GM12878 (cell line): Measurements from ENCODE around the gene HASPIN. TPM values are rescaled to one million over a fixed set of nuclear protein-coding genes. Genes with fewer than 3 reads are reported as not detected.

Experiments
- ATAC-seq: fragments of 200-7000 bp; cut with Tn5 transposase; 3 replicates; pipeline ENCODE4 v1.9.1; 2020; ENCODE audit warnings: mild to moderate bottlenecking, moderate library complexity
- BruUV-seq: library from RNA; stranded (reverse); fragments of 400-500 nt; replicated peaks from 2 replicates; lab custom pipeline; 2021; lab: Mats Ljungman, UMichigan
- CTCF ChIA-PET: fragments of 300-600 bp; sonication (Branson Sonifier 250); formaldehyde crosslinking; extraction: SDS; loops from one replicate; lab custom pipeline; 2021; ENCODE audit warnings: inconsistent platforms; lab: Yijun Ruan, JAX
- POLR2A ChIA-PET: fragments of 350-600 bp; formaldehyde crosslinking; extraction: SDS; loops from one replicate; lab custom pipeline; 2021; ENCODE audit warnings: inconsistent platforms; lab: Charles Lee
- RAD21 ChIA-PET: fragments of 300-600 bp; sonication (Branson Sonifier 250); formaldehyde crosslinking; loops from one replicate; lab custom pipeline; 2023; ENCODE audit warnings: antibody characterized with exemption; ENCODE audit not compliant: unreplicated experiment; lab: Charles Lee
- SMC1A ChIA-PET: fragments of 300-600 bp; sonication (Branson Sonifier 250); formaldehyde crosslinking; loops from one replicate; lab custom pipeline; 2023; ENCODE audit not compliant: unreplicated experiment, uncharacterized antibody; lab: Charles Lee
- DNase-seq: peaks from one replicate; pipeline ENCODE4 v3.0.0-alpha.2; 2011; ENCODE audit warnings: low read depth, low spot score
- FAIRE-seq: peaks from 3 replicates; lab custom pipeline; 2011; peaks lifted over from hg19 to GRCh38; lab: Jason Lieb, UNC
- H2AFZ ChIP-seq: 2 replicates; pipeline ENCODE4 v1.6.0; 2011; ENCODE audit warnings: low read depth, low read length, control low read depth; ENCODE audit not compliant: control insufficient read depth
- H3K27ac ChIP-seq: 2 replicates; pipeline ENCODE4 v1.5.1; 2011; ENCODE audit warnings: control low read depth; ENCODE audit not compliant: control insufficient read depth, insufficient read depth
- H3K27me3 ChIP-seq, 2 experiments: replicated peaks in 1 of 2; 2 replicates each; pipeline versions ENCODE4 v1.6.0 to v1.6.1; 2011; ENCODE audit warnings: low read length in 1 of 2; ENCODE audit not compliant: control insufficient read depth in 2 of 2, insufficient read depth in 2 of 2
- H3K36me3 ChIP-seq, 2 experiments: 2 replicates each; pipeline ENCODE4 v1.5.1; 2011; ENCODE audit warnings: low read length in 1 of 2; ENCODE audit not compliant: control insufficient read depth in 2 of 2, insufficient read depth in 2 of 2
- H3K4me1 ChIP-seq: 2 replicates; pipeline ENCODE4 v1.6.1; 2011; ENCODE audit warnings: mild to moderate bottlenecking, low read length, moderate library complexity, mixed read lengths; ENCODE audit not compliant: control insufficient read depth, insufficient read depth
- H3K4me2 ChIP-seq: 2 replicates; pipeline ENCODE4 v1.6.0; 2011; ENCODE audit warnings: control low read depth; ENCODE audit not compliant: control insufficient read depth, insufficient read depth
- H3K4me3 ChIP-seq: fragments of 200-600 bp; sonication (generic); 2 replicates; pipeline ENCODE4 v1.5.1; 2016
- H3K79me2 ChIP-seq: 2 replicates; pipeline ENCODE4 v1.6.0; 2011; ENCODE audit warnings: low read length; ENCODE audit not compliant: control insufficient read depth, insufficient read depth
- H3K9ac ChIP-seq: 2 replicates; pipeline ENCODE4 v1.8.0; 2011; ENCODE audit warnings: low read length, control low read depth, mixed read lengths; ENCODE audit not compliant: control insufficient read depth, insufficient read depth
- H3K9me3 ChIP-seq: replicated peaks from 3 replicates; pipeline ENCODE4 v1.5.1; 2011; ENCODE audit warnings: mild to moderate bottlenecking, low read length; ENCODE audit not compliant: control insufficient read depth, insufficient read depth
- H4K20me1 ChIP-seq: 2 replicates; pipeline ENCODE4 v1.6.0; 2011; ENCODE audit not compliant: control insufficient read depth, insufficient read depth
- ATF7 ChIP-seq: fragments of 450-650 bp; IDR thresholded peaks from 2 replicates; pipeline ENCODE4 v1.6.1; 2016; ENCODE audit warnings: low read depth, mild to moderate bottlenecking
- BCL11A ChIP-seq: IDR thresholded peaks from 2 replicates; pipeline ENCODE4 v1.6.1; 2011; ENCODE audit warnings: low read depth, low read length
- BMI1 ChIP-seq: fragments of 450-650 bp; IDR thresholded peaks from 2 replicates; pipeline ENCODE4 v1.6.1; 2016; ENCODE audit warnings: mild to moderate bottlenecking, moderate library complexity, borderline replicate concordance
- E2F4 ChIP-seq: IDR thresholded peaks from 2 replicates; pipeline ENCODE4 v1.6.1; 2012; ENCODE audit warnings: low read depth, low read length, improper control_type of control experiment
- E2F8 ChIP-seq: fragments of 450-650 bp; IDR thresholded peaks from 2 replicates; pipeline ENCODE4 v1.6.1; 2018; ENCODE audit warnings: mild to moderate bottlenecking, low read depth, moderate library complexity; ENCODE audit not compliant: partially characterized antibody
- E4F1 ChIP-seq: fragments of 450-650 bp; IDR thresholded peaks from 2 replicates; pipeline ENCODE4 v1.6.1; 2018; ENCODE audit warnings: borderline replicate concordance, mild to moderate bottlenecking; ENCODE audit not compliant: partially characterized antibody
- EP300 ChIP-seq, 2 experiments: fragments of 150-350 bp in 1 of 2; IDR thresholded peaks; 2 replicates each; pipeline ENCODE4 v1.6.1; 2011 to 2012; ENCODE audit warnings: low read depth in 2 of 2, low read length in 2 of 2, borderline replicate concordance in 1 of 2, improper control_type of control experiment in 1 of 2, inconsistent platforms in 1 of 2; ENCODE audit not compliant: control insufficient read depth in 1 of 2
- NFIC ChIP-seq: IDR thresholded peaks from 2 replicates; pipeline ENCODE4 v1.6.1; 2012; ENCODE audit warnings: low read depth, mild to moderate bottlenecking, inconsistent platforms, low read length, moderate library complexity
- NR2C1 ChIP-seq: fragments of 450-650 bp; IDR thresholded peaks from 2 replicates; pipeline ENCODE4 v1.6.1; 2017; ENCODE audit warnings: antibody characterized with exemption, mild to moderate bottlenecking, moderate library complexity
- ZZZ3 ChIP-seq: IDR thresholded peaks from 2 replicates; pipeline ENCODE4 v1.6.1; 2011; ENCODE audit warnings: low read depth; ENCODE audit not compliant: control insufficient read depth, insufficient read length
- WGBS: methylation state at CpG from one replicate; pipeline ENCODE4 v1.1.6; 2016; ENCODE audit warnings: low lambda C conversion rate; ENCODE audit not compliant: insufficient replicate concordance, insufficient coverage; ENCODE audit errors: missing lambda C conversion rate; 5-methylcytosine and 5-hydroxymethylcytosine counted together
- in situ Hi-C: fragments of 300-500 bp; cut with MboI; formaldehyde crosslinking; loops from 9 replicates; pipeline ENCODE4 v1.14.3; 2018; ENCODE audit warnings: mixed read lengths
- intact Hi-C: fragments of 100-400 bp; cut with micrococcal nuclease; formaldehyde crosslinking; loops from one replicate; pipeline ENCODE4 v1.14.2; 2022; ENCODE audit not compliant: unreplicated experiment
- polyA plus RNA-seq, 11 experiments: library from polyadenylated mRNA; depleted of rRNA in 4 of 11; unstranded in 6 of 11; stranded (reverse) in 5 of 11; fragments of >200 nt; fragmentation: Nextera tagmentation in 4 of 11; fragmentation: Illumina TruSeq in 1 of 11; extraction: Ambion mirVana in 4 of 11; extraction: Trizol in 1 of 11; gene quantifications; 1 replicate in 1 of 11; 2 replicates in 10 of 11; pipeline versions ENCODE4 v1.2.1 to v1.2.3, GENCODE V29; 2011 to 2016; ENCODE audit warnings: inconsistent platforms in 2 of 11, missing spikeins in 2 of 11, low read depth in 1 of 11
- total RNA-seq, 4 experiments: library from RNA; depleted of rRNA in 3 of 4; stranded (reverse); fragments of >200 nt in 3 of 4; fragmentation: Illumina TruSeq in 1 of 4; extraction: Trizol in 1 of 4; gene quantifications; 2 replicates each; pipeline versions ENCODE4 v1.2.1 to v1.2.3, GENCODE V29; 2013 to 2021
- TF ChIP-seq, protein P1 (sequence below): fragments of 450-650 bp; IDR thresholded peaks from 2 replicates; pipeline ENCODE4 v1.6.1; 2016; ENCODE audit warnings: mild to moderate bottlenecking

The HASPIN gene
- total and polyA plus RNA-seq, 10 of the 15 experiments (the other 5 are each of a cell fraction or from before 2014, with no cell fraction given): 0.80 to 18.0 (median 10.1) TPM

GRCh38 chr17:3754066-3754457, 30.4 kb downstream of the HASPIN start:
- ChIA-PET CTCF (no interaction called here), RAD21 (interaction anchor here (1.1 kb wide), 1 partner anchor 15 kb away, joined by 4 read pairs; no protein-coding TSS in a partner anchor), POLR2A (no interaction called here), SMC1A (no interaction called here)
- no peak overlapping the region; the same call in 1 of the 2 replicates for H3K4me2 ChIP-seq
- no peaks in the 10 kb centered on the region for H3K27me3 ChIP-seq
- WGBS: 86% methylated on average over 18 of the region's 18 CpGs
- ATAC-seq (no peak), DNase-seq (no peak), FAIRE-seq (no peak)
- no peaks in the 10 kb centered on the region; the same call in 2 of the 3 replicates for H3K9me3 ChIP-seq
- no peaks in the 10 kb centered on the region for H3K36me3 ChIP-seq
- no peaks in the 10 kb centered on the region for H4K20me1 ChIP-seq
- H3K27ac ChIP-seq: no peak overlapping the region
- in situ Hi-C loops (no loop called here), intact Hi-C loops (no loop called here)
- H3K4me1 ChIP-seq: no peaks in the 10 kb centered on the region; the same call in 1 of the 2 replicates
- no peak overlapping the region for H3K4me3 ChIP-seq
- H3K9ac ChIP-seq: no peak overlapping the region
- H2AFZ ChIP-seq: no peak overlapping the region
- BruUV-seq: no TSS peak
- no peaks in the 10 kb centered on the region for H3K79me2 ChIP-seq
- TF ChIP-seq NR2C1 (no peak), ZZZ3 (no peak), E2F4 (no peak), ATF7 (no peak), E4F1 (no peak), NFIC (no peak), BCL11A (no peak), BMI1 (no peak), E2F8 (no peak), EP300 (IDR thresholded peaks at IDR 0.05; ENCODE audit: borderline replicate concordance in 1 of 2, control insufficient read depth in 1 of 2, low read depth in 2 of 2, low read length in 2 of 2) (no peak)
- TF ChIP-seq, protein P1, sequence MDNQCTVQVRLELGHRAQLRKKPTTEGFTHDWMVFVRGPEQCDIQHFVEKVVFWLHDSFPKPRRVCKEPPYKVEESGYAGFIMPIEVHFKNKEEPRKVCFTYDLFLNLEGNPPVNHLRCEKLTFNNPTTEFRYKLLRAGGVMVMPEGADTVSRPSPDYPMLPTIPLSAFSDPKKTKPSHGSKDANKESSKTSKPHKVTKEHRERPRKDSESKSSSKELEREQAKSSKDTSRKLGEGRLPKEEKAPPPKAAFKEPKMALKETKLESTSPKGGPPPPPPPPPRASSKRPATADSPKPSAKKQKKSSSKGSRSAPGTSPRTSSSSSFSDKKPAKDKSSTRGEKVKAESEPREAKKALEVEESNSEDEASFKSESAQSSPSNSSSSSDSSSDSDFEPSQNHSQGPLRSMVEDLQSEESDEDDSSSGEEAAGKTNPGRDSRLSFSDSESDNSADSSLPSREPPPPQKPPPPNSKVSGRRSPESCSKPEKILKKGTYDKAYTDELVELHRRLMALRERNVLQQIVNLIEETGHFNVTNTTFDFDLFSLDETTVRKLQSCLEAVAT: no peak
